SU-DHL-6 (cell line): ENCODE measurements around the gene ABL2.

ENCODE experiments used
- H2AFZ ChIP-seq: fragments of 200-600 bp; sonication (generic); 2 replicates; pipeline ENCODE4 v1.6.1; 2014; ENCODE audit warnings: low read depth, mild to moderate bottlenecking, moderate library complexity, mixed read lengths, antibody characterized with exemption, low read length; ENCODE audit not compliant: severe bottlenecking
- H3F3A ChIP-seq: fragments of 200-600 bp; shearing (Covaris generic); 2 replicates; pipeline ENCODE4 v1.6.0; 2016; ENCODE audit warnings: antibody characterized with exemption, mild to moderate bottlenecking; ENCODE audit not compliant: insufficient read depth
- H3K27ac ChIP-seq: fragments of 200-600 bp; sonication (generic); 2 replicates; pipeline ENCODE4 v1.5.1; 2016; ENCODE audit warnings: low read depth, mild to moderate bottlenecking, low read length, moderate library complexity, mixed read lengths
- H3K27me3 ChIP-seq: fragments of 200-600 bp; sonication (generic), shearing (Covaris generic); 2 replicates; pipeline ENCODE4 v1.6.0; 2014; ENCODE audit warnings: mild to moderate bottlenecking, low read length
- H3K36me3 ChIP-seq: fragments of 200-600 bp; sonication (generic); 2 replicates; pipeline ENCODE4 v1.6.1; 2014; ENCODE audit warnings: mild to moderate bottlenecking, low read length, mixed read lengths
- H3K4me2 ChIP-seq: fragments of 300-600, 200-600 bp; shearing (Covaris generic), sonication (generic); 2 replicates; pipeline ENCODE4 v1.6.0; 2014; ENCODE audit warnings: low read length, low read depth, mild to moderate bottlenecking; ENCODE audit not compliant: poor library complexity, severe bottlenecking
- H3K4me3 ChIP-seq: fragments of 200-600 bp; sonication (generic); 2 replicates; pipeline ENCODE4 v1.5.1; 2014; ENCODE audit warnings: antibody characterized with exemption, low read length, mild to moderate bottlenecking, mixed read lengths; ENCODE audit not compliant: insufficient read depth, poor library complexity, severe bottlenecking
- H3K79me2 ChIP-seq: fragments of 200-600 bp; sonication (generic); 2 replicates; pipeline ENCODE4 v1.6.1; 2014; ENCODE audit warnings: mild to moderate bottlenecking, low read length, moderate library complexity; ENCODE audit not compliant: insufficient read depth
- H3K9ac ChIP-seq: fragments of 200-600 bp; sonication (generic); 2 replicates; pipeline ENCODE4 v1.7.0; 2014; ENCODE audit warnings: mild to moderate bottlenecking, low read length
- H3K9me2 ChIP-seq: fragments of 200-600 bp; sonication (generic); replicated peaks from 2 replicates; pipeline ENCODE4 v1.6.1; 2014; ENCODE audit warnings: low read length; ENCODE audit not compliant: insufficient read depth
- H3K9me3 ChIP-seq: fragments of 200-600 bp; sonication (generic); 2 replicates; pipeline ENCODE4 v1.6.1; 2014; ENCODE audit warnings: low read length, mixed read lengths; ENCODE audit not compliant: insufficient read depth
- H4K20me1 ChIP-seq: fragments of 200-600 bp; sonication (generic); 2 replicates; pipeline ENCODE4 v1.6.1; 2014; ENCODE audit warnings: low read depth, mild to moderate bottlenecking, antibody characterized with exemption, low read length, moderate library complexity, mixed read lengths
- CTCF ChIP-seq: fragments of 200-600 bp; sonication (generic); IDR thresholded peaks from one replicate; pipeline ENCODE4 v1.5.1; 2017; ENCODE audit warnings: antibody characterized with exemption, mild to moderate bottlenecking, low read length, moderate library complexity; ENCODE audit not compliant: insufficient read depth, poor library complexity, severe bottlenecking
- EZH2phosphoT487 ChIP-seq: fragments of 200-600 bp; sonication (generic), shearing (Covaris generic); conservative IDR thresholded peaks from 2 replicates; pipeline ENCODE4 v1.6.1; 2018; ENCODE audit warnings: mild to moderate bottlenecking, antibody characterized with exemption, low read length, moderate library complexity, mixed read lengths

Gene ABL2

GRCh38 chr1:179184403-179184802 lies 45.1 kb downstream of the ABL2 start:
- no peaks in the 10 kb centered on the region for H3K36me3 ChIP-seq
- no peak overlapping the region for H3K4me2 ChIP-seq
- no peaks in the 10 kb centered on the region for H3K27me3 ChIP-seq
- H3K79me2 ChIP-seq: no peaks in the 10 kb centered on the region
- no peaks in the 10 kb centered on the region for H3K9me2 ChIP-seq
- H3K9me3 ChIP-seq: no peaks in the 10 kb centered on the region
- H3K9ac ChIP-seq: no peak overlapping the region
- TF ChIP-seq CTCF (no peak), EZH2phosphoT487 (no peak)
- H2AFZ ChIP-seq: no peak overlapping the region
- H3K4me3 ChIP-seq: no peak overlapping the region
- H3F3A ChIP-seq: no peaks in the 10 kb centered on the region
- H4K20me1 ChIP-seq: no peaks in the 10 kb centered on the region
- H3K27ac ChIP-seq: no peak overlapping the region

GRCh38 chr1:179183857-179184256 lies 45.6 kb downstream of the ABL2 start:
- Histone ChIP-seq H3K36me3 (no peaks in the 10 kb centered on the region), H3K27me3 (no peaks in the 10 kb centered on the region), H3K9me3 (no peaks in the 10 kb centered on the region), H3K9ac (no peak overlapping the region), H3K79me2 (no peaks in the 10 kb centered on the region), H2AFZ (no peak overlapping the region), H3K4me3 (no peak overlapping the region), H4K20me1 (no peaks in the 10 kb centered on the region), H3F3A (no peaks in the 10 kb centered on the region), H3K27ac (no peak overlapping the region), H3K9me2 (no peaks in the 10 kb centered on the region), H3K4me2 (no peak overlapping the region)
- no peak for TF ChIP-seq EZH2phosphoT487
- TF ChIP-seq CTCF: no peak

DNA sequence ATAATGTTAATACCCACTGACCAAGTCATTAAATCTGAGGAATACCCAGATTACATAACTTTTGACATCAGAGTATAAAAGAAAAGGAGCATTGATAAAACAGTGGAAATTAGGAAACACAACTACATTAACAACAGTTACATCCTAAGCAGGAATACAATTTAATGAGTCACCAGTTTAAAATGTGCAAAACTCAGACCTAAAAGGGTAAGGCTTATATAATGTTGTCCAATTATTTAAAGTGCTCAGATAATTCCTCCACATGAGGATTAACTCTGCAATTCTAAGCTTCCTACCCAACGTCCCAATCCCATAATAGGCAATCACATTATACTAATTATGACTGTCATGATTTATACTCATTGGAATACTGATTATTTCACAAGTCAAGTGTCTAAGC lies 50.5 kb downstream of the ABL2 start:
- no peaks in the 10 kb centered on the region for H3K27me3 ChIP-seq
- H3F3A ChIP-seq: no peaks in the 10 kb centered on the region
- H3K36me3 ChIP-seq: no peaks in the 10 kb centered on the region
- no peaks in the 10 kb centered on the region for H4K20me1 ChIP-seq
- no peak overlapping the region for H3K4me3 ChIP-seq
- TF ChIP-seq EZH2phosphoT487 (no peak), CTCF (no peak)
- no peak overlapping the region for H3K27ac ChIP-seq
- H2AFZ ChIP-seq: no peak overlapping the region
- H3K9ac ChIP-seq: no peak overlapping the region
- no peak overlapping the region for H3K4me2 ChIP-seq
- H3K9me3 ChIP-seq: no peaks in the 10 kb centered on the region
- no peaks in the 10 kb centered on the region for H3K79me2 ChIP-seq
- H3K9me2 ChIP-seq: no peaks in the 10 kb centered on the region

DNA sequence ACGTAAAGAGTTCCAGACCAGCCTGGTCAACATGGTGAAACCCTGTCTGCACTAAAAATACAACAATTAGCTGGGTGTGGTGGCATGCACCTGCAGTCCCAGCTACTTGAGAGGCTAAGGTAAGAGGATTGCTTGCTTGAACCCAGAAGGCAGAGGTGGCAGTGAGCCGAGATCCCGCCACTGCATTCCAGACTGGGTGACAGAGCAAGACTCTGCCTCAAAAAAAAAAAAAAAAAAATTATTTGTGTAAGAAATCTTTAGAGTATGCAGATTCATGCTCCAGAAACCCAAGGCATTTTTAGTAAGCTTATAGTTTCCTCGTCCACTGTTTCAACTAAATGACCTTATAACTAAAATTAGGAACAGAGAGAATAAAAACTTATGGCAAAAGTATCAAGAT lies 51.3 kb downstream of the ABL2 start:
- H3K36me3 ChIP-seq: no peaks in the 10 kb centered on the region
- no peak overlapping the region for H3K27ac ChIP-seq
- no peaks in the 10 kb centered on the region for H3K9me3 ChIP-seq
- no peak overlapping the region for H3K4me3 ChIP-seq
- H3K79me2 ChIP-seq: no peaks in the 10 kb centered on the region
- no peak for TF ChIP-seq CTCF
- TF ChIP-seq EZH2phosphoT487: no peak
- H3K9ac ChIP-seq: no peak overlapping the region
- H3F3A ChIP-seq: no peaks in the 10 kb centered on the region
- H3K27me3 ChIP-seq: no peaks in the 10 kb centered on the region
- H2AFZ ChIP-seq: no peak overlapping the region
- no peaks in the 10 kb centered on the region for H4K20me1 ChIP-seq
- no peaks in the 10 kb centered on the region for H3K9me2 ChIP-seq
- no peak overlapping the region for H3K4me2 ChIP-seq
